HG03108 (cell line): ENCODE data around the gene RXRB.
A peak's percentile ranks its signal among the peaks of the same experiment; 100 is the strongest.
"Not testable (repeated sequence)": the region's sequence is repeated elsewhere in the genome, so short reads cannot be mapped to it uniquely, and the experiment has no call there.

ENCODE experiments used
- ATAC-seq: cut with Tn5 transposase; IDR thresholded peaks from one replicate; pipeline ENCODE4 v1.9.1; 2021; ENCODE audit warnings: moderate library complexity; ENCODE audit not compliant: unreplicated experiment

Gene RXRB

DNA sequence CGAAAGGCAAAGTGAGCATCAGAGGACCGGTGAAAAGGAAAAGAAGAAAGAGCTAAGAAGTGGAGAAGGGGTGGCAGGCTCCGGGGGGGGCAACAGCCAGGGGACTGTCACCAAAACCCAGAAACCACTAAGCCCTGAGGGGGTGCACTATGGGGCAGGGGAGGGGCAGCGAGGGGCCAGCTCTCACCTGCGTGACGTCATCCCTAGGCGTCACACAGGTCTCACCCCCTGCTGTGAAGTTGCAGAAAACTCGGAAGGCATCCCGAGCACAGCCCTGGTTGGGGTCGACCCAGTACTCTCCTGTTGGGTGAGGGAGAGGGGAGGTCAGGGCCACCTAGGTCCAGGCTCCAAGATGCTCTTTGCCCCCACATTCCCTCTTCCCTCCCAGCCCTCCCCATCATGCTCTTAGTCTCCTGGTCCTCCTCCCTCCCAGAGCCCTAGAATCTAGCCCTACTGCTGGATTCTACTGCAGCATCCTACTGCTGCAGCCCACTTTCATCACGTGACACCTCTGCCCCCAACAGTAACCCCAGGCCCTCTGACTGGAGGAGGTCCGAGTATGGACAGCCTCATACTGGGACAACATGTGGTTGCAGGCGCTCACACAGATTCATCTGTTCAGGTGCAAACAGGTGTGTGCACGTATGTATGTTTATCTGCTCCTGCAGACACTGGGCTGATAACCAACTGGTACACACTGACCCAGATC lies 35.6 kb downstream of the RXRB start:
- ATAC-seq, result no peak

DNA sequence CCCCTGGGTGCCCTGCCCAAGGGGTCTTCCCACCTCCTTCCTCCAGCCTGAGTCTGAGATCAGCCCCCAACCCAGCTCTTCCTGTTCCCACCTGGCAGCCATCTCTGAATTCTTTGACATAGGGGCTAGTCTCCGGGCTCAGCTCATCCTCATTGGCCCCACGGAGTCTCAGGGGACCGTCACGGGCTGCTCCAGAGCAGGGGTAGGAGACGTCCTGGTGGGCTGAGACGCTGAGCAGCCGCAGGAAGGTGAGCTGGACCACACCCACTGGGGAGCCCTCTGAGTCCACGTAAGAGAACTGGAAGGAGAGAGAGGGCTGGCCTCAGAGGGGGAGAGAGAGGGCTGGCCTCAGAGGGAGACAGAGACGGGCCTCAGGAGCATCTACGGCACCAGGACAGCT lies 36.3 kb downstream of the RXRB start:
- ATAC-seq, result no peak

DNA sequence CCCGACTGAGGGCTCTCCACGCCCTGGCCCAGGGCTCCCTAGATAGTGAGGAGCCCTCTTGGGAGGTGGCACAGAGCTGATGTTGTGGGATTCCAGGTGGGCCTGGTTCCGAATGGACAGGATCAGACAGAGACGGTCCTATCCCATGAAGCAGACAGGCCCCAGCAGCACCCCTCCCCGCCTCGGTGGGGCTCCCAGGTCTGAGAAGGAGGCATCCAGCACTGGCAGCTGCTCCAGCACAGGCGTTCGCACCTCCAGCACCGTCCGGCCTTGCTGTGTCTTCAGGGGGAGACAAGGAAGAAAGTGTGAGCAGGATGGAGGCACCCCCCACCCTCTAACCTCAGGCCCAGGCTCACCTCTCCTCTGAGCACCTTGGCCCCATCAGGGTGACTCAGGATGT lies 36.9 kb downstream of the RXRB start:
- no peak for ATAC-seq

DNA sequence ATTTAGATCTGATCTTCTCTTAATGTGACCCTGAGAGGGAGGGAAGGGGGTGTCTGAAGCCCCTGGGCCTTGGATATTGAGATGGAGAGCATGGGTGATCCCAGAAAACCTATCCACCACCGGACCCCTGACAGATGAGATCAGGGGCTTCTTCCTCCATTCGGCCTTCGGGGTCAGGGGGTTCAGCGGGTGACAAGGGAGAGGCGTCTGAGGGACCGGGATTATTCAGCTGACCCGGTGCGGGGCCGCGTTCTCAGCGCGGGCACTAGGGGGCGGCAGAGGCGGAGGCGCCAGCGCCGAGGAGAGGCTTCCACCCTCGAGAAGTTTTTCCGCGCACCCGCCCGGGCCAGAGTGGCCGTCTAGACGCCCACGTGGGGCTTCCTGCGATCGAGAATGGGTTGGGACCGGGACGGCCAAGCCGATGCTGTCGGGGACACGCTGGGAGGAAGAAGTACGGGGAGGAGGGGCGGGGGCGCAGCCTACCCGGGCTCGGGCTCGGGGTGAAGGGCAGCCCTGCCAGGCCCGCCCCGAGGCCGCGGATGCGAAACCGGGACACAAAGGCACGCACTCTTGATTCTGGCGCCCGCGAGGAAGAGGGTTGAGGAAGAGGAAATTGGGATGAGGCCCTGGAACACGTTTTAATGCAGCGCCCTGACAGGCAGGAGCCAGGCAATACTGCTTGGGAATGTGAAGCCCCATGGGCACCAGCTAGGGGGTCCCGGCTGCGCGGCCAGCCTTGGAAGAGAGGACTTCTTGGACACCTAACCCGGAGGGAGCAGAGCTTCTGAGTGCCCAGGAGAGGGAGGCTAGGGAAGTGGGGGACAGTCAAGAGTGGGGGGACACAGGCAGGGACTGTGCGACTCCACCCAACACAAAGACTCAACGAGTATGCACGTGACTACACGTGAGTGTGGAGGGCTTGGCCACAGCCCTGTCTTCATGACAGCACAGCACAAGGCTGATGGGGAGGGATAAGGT lies 38.8 kb downstream of the RXRB start:
- peak; percentile 51 for ATAC-seq

DNA sequence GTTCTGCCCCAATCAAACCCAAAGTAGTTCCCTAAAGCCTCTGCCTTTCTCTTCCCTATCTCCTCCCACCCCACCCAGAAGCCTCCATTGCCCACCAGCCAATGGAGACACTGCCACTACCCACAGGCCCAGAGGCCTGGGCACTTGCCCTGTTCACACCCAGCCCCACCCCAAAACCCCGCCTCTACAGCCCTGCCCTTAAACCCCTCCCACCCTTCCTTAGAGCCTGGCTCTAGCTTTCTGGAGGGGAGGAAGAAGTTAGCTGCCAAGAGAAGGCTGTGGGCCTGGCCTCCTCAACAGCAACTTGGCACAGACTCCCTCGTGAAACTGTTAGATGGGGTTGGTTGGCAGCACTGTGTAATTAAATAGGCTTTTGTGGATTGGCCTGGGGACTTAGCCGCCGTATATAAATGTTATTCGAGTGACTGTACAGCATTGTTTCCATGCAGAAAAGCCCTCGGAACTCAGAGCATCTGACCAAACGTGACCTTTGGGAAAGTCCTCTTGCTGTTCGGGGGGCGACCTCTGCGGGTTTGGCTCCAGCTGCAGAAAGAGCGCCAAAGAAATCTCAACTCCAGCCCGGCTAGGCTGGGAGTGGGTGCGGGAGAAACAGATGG lies 39.6 kb downstream of the RXRB start:
- no peak for ATAC-seq

DNA sequence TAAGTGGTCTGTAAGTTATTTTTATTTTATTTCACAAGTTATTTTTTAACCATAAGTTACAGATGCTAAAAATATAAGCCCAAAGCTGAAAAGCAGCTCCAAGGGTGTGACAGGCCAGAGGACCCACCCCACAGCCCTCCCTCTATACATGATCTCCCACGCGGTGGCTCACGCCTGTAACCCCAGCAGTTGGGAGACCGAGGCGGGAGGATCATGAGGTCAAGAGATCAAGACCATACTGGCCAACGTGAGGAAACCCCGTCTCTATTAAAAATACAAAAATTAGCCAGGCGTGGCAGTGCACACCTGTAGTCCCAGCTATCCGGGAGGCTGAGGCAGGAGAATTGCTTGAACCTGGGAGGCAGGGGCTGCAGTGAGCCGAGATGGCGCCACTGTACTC lies 40.4 kb downstream of the RXRB start:
- no peak for ATAC-seq

DNA sequence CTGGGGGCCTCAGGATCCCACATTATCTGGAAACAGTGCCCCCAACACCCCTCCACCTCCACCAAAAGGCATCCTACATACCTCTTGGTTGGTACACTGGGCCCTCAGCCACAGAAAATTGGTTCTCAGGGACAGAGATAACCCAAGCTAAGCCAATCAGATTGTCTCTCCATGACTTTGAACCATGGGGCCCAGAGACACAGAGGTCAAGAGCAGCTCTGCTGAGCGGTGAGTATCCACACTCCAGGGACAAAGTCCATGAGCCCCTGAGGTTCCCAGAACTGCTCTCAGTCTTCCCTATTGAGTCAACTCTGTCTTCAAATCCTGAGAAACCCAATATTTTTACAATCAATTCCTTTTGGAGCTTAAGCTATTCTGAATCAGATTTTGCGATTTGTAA lies 43.5 kb downstream of the RXRB start:
- no peak for ATAC-seq

DNA sequence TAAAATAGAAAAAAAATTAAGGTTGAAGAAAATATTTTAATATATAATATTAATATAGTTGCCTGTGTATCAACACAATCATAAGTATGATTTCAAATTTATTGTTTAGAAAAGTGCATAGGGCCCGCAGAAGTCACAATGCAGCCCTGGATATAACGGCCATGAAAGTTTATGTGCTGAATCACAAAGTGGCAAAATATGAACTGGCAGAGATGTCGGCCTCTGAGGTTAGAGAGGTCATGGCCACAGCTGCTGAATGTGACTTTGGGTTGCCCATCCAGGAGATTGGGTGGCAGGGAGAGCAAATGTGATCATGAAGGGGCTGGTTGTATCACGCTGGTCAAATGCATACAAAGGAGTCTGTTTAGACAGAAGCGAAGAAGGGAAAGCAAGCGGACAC lies 43.9 kb downstream of the RXRB start:
- no peak for ATAC-seq

DNA sequence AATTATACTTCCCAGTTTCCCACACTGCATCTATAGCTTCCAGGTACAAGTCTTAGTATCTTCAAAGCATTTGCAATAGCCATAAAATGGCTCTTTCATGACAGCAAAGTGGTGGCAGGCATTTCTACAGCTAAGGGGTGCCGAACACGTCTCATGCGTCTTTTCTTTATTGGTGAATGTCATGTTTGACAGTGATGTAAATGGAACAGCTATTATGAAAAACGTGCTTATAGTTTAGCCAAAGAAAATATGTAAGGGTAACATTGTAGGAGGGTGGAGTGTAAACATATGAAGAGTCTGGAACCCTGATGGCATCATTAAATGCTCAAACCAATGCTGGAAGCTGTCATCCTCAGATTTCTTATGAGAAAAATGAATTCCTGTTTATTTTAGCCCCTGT lies 46.1 kb downstream of the RXRB start:
- no peak for ATAC-seq

DNA sequence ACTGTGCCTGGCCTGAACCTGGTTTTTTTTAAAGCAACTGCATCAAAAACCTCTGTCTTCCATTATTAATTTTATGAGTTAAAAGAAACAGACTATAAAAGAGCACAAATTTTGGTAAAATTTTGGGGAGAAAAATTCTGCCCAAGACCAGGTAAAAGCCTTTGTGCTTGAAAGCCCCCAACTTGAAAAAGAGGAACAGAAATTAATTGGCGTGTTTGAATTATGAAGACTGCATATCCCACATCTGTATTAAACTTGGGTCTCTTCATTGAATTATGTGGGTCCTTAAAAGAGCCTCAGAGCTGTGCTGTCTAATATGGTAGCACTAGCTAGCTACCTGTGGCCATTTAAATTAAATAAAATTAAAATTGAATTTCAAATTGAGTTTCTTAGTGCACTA lies 49.4 kb downstream of the RXRB start:
- ATAC-seq, result no peak

DNA sequence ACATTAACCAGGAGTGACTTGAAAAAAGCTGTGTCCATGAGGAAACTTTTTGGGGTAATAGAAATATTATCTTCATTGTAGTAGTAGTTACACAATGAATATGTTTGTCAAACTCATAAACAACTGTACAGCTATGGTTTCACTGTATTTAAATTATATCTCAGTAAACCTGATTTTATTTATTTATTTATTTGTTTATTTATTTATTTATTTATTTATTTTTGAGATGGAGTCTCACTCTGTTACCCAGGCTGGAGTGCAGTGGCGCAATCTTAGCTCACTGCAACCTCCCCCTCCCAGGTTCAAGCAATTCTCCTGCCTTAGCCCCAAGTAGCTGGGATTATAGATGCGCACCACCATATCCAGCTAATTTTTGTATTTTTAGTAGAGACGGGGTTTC lies 49.9 kb downstream of the RXRB start:
- not testable (repeated sequence) for ATAC-seq

DNA sequence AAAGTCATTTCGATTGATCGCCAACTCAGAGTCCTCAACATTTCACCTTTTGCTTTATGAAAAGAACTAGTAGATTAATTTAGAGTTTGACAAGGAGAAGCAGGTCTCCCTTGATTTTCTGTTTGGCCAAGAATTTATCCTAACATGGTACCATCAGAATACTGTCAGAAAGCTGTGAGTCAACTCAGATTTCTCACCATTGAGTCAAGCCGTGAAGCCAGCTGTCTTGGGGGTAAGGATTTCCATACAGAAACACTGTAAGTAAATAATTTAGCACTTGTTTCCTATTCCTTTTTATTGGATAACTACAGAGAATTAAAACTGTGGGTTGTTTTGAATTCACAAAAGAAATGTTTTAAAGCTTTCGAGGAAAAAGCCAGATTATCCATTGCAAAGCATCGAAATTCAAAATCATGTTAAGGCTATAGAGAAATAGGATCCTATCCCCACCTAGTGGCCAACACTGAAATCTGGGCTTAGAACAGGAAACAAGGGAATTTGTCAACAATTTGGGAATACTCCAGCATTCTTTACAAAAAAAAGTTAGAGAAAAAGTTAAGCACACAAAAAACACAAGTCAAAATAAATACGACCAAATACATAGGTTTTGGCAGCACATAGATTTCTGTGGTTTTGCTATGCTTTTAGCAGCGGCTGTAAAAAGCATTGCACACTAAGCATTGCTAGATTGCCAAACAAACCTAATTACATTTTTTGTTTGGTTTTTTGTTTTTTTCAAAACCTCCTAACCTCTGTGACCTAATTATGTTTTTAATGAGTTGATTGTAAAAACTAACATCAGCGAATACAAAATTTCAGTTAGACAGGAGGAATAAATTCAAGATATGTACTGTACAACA lies 52.4 kb downstream of the RXRB start:
- ATAC-seq, result no peak

DNA sequence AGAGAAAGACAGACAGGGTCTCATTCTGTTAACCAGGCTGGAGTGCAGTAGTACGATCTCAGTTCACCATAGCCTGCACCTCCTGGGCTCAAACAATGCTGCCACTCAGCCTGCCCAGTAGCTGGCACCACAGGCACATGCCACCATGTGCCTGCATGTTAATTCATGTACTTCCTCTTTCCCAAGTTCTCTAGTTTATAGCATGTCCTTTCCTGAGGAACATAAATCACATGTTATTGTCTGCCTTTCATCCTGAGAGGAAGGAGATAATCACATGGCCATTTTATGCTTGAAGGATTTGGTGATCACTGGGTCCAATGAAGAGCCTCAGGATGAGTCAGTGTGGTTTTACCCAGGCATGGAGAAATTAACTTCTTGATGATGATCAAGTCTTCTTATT lies 56.1 kb downstream of the RXRB start:
- no peak for ATAC-seq
